DMS 273 (cell line): ENCODE results near the gene MEIOC.
"Not testable (repeated sequence)": the region's sequence is repeated elsewhere in the genome, so short reads cannot be mapped to it uniquely, and the experiment has no call there.

Source experiments
- DNase-seq: peaks from one replicate; lab custom pipeline; 2025; ENCODE audit not compliant: unreplicated experiment; lab: John Stamatoyannopoulos, UW

The MEIOC gene

GRCh38 chr17:44646280-44646679 is 10.0 kb upstream of the MEIOC start:
- DNase-seq = no peak

GRCh38 chr17:44647736-44648135 is 8.5 kb upstream of the MEIOC start:
- no peak for DNase-seq

- DNase-seq = no peak
Observed at GRCh38 chr17:44648963-44649362, 7.3 kb upstream of the MEIOC start.

- no peak for DNase-seq
Observed at GRCh38 chr17:44651228-44651627, 5.0 kb upstream of the MEIOC start.

GRCh38 chr17:44652727-44653126 is 3.5 kb upstream of the MEIOC start:
- no peak for DNase-seq

GRCh38 chr17:44653384-44653783 is 2.9 kb upstream of the MEIOC start:
- no peak for DNase-seq

- DNase-seq = no peak
Observed at GRCh38 chr17:44653954-44654353, 2.3 kb upstream of the MEIOC start.

GRCh38 chr17:44661835-44662234 is 5.6 kb downstream of the MEIOC start:
- no peak for DNase-seq

- no peak for DNase-seq
Observed at GRCh38 chr17:44663095-44663494, 6.8 kb downstream of the MEIOC start.

- no peak for DNase-seq
Observed at GRCh38 chr17:44664867-44665266, 8.6 kb downstream of the MEIOC start.

- DNase-seq = no peak
Observed at GRCh38 chr17:44666006-44666405, 9.7 kb downstream of the MEIOC start.

GRCh38 chr17:44672479-44673093 is 16.3 kb downstream of the MEIOC start:
- peak; percentile 52 for DNase-seq

GRCh38 chr17:44673893-44674292 is 17.6 kb downstream of the MEIOC start:
- DNase-seq = no peak

GRCh38 chr17:44677136-44677535 is 20.9 kb downstream of the MEIOC start:
- DNase-seq = no peak

- DNase-seq = not testable (repeated sequence)
Observed at GRCh38 chr17:44683303-44683702, 27.0 kb downstream of the MEIOC start.

GRCh38 chr17:44687756-44688155 is 31.5 kb downstream of the MEIOC start:
- peak; percentile 53 for DNase-seq

GRCh38 chr17:44688200-44688599 is 31.9 kb downstream of the MEIOC start:
- no peak for DNase-seq

- peak; percentile 34 for DNase-seq
Observed at GRCh38 chr17:44688675-44689476, 32.6 kb downstream of the MEIOC start.

GRCh38 chr17:44689477-44690217 is 33.4 kb downstream of the MEIOC start, which contains the start of gene CCDC43:
Gene CCDC43, minus strand, starts transcription at chr17:44689776. Its CDS starts 23 bp downstream, at chr17:44689753.
- DNase-seq = peak; percentile 97

- peak; percentile 46 for DNase-seq
Observed at GRCh38 chr17:44690746-44691306, 34.6 kb downstream of the MEIOC start.

- DNase-seq = no peak
Observed at GRCh38 chr17:44693609-44694008, 37.3 kb downstream of the MEIOC start.
